Choroid plexus epithelial cell (primary cell): ENCODE results near the gene ATP13A3.

Source experiments
- DNase-seq: peaks from one replicate; pipeline ENCODE4 v3.0.0-alpha.2; 2010; ENCODE audit warnings: low read depth
- H3K4me3 ChIP-seq: 2 replicates; pipeline ENCODE4 v1.5.1; 2011; ENCODE audit warnings: low read depth, mild to moderate bottlenecking, control low read depth, low read length, moderate library complexity
- CTCF ChIP-seq: conservative IDR thresholded peaks from 2 replicates; pipeline ENCODE4 v1.5.1; 2011; ENCODE audit warnings: low read depth, mild to moderate bottlenecking, control low read depth, inconsistent platforms, low read length, moderate library complexity

The ATP13A3 gene

GRCh38 chr3:194446172-194446571 is 40.6 kb downstream of the ATP13A3 start:
- DNase-seq = no peak
- no peak for TF ChIP-seq CTCF
- H3K4me3 ChIP-seq = no peak overlapping the region

- no peak for TF ChIP-seq CTCF
- H3K4me3 ChIP-seq = no peak overlapping the region
- DNase-seq = no peak
These were observed 42.9 kb downstream of the ATP13A3 start for GRCh38 chr3:194443901-194444300.

DNA sequence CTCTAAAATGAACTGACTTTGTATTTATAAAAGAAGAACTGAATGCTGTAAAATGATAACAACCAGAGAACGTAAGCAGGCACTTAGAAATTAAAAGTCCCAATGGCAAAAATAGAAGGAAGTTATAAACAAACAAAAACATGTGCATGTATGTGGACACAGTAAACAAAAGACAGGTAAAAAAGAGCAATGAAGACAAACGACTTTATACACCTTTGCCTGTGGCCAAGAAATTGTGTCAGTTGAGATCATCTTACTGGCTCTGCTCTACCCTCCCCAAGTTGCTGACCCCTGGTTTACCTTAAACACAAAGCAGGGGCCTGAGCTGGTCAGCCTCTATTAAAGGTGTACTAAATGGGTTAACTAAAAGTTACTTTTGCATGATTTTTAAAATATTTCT is 46.0 kb downstream of the ATP13A3 start:
- DNase-seq = no peak
- no peak overlapping the region for H3K4me3 ChIP-seq
- no peak for TF ChIP-seq CTCF

- H3K4me3 ChIP-seq = no peak overlapping the region
- no peak for DNase-seq
- TF ChIP-seq CTCF = no peak
These were observed 46.8 kb downstream of the ATP13A3 start for GRCh38 chr3:194439881-194440550.

DNA sequence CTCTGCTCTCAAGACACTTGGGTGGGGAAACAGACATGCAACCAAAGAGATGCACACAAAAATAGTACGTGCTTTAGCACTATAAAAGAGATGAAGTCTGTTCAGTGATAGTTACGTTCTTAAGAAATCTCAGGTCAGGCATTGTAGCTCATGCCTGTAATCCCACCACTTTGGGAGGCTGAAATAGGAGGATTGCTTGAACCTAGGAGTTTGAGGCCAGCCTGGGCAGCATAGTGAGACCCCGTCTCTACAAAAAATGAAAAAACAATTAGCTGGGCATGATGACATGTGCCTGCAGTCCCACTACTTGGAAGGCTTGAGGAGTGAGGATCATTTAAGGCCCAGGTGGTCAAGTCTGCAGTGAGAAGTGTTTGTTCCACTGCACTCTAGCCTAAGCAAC is 52.3 kb downstream of the ATP13A3 start:
- no peak for TF ChIP-seq CTCF

DNA sequence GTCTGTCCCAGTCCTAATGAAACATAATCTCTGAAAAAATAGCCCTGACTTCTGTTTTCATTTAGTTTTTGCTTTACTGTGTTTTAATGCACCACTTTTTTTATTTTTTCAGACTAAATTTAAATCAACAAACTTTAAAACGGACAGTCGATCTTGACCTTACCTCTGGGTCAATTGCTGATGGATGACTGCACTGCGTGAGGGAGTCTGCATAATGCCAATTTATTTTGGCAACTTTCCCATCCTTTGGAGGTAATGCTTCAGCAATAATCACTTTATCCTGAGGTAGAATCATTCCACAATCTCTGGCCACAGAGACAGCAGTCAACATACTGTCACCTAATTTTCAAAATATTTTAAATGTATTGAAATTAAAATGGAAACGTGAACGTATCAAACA is 55.2 kb downstream of the ATP13A3 start:
- H3K4me3 ChIP-seq = no peak overlapping the region
- no peak for DNase-seq
- TF ChIP-seq CTCF = no peak

More for the DNA sequence above, 52.3 kb downstream of the ATP13A3 start:
- H3K4me3 ChIP-seq = no peak overlapping the region
- no peak for DNase-seq

DNA sequence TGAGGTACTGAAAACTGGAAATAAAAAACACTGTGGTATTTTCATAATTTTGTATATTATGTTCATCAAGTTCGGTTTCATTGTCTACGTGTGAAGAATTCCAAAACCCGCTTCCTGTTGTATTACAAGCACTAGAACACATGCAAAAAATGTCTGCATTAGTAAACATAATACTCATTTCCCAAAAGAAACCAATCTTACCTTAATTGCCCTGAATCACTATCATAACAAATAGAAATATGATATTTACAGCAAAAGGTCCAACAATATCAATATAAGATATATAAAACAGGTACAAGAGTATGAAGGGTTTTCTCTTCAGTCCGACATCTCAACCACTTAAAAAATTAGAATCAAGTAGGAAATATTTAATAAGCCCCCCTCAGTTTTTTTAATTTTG is 61.4 kb downstream of the ATP13A3 start:
- TF ChIP-seq CTCF = no peak
- no peak overlapping the region for H3K4me3 ChIP-seq
- DNase-seq = no peak
